Breast epithelium (tissue), 3 donors: ENCODE data around the gene LSM11.

ENCODE experiments used
- CTCF ChIP-seq, 3 donors: fragments of 450-650 bp; IDR thresholded peaks; one replicate each; pipeline ENCODE4 v1.5.1; 2016 to 2017; ENCODE audit warnings: antibody characterized with exemption in 3 of 3, mild to moderate bottlenecking in 3 of 3, moderate library complexity in 3 of 3
- POLR2A ChIP-seq: fragments of 450-650 bp; IDR thresholded peaks from one replicate; pipeline ENCODE4 v1.6.1; 2016; ENCODE audit warnings: antibody characterized with exemption, mild to moderate bottlenecking, moderate library complexity
- POLR2AphosphoS5 ChIP-seq, 3 donors: sonication (generic); formaldehyde crosslinking; IDR thresholded peaks; one replicate each; pipeline ENCODE4 v1.6.1; 2017; ENCODE audit warnings: antibody characterized with exemption in 3 of 3

- TF ChIP-seq CTCF (IDR thresholded peaks at IDR 0.05) (no peak), POLR2A (no peak), POLR2AphosphoS5 (IDR thresholded peaks at IDR 0.05) (no peak)
Observed at GRCh38 chr5:157732596-157733262, 10.8 kb upstream of the LSM11 start.
